Measurements from ENCODE around the gene ACP2.
A peak's percentile ranks its signal among the peaks of the same experiment; 100 is the strongest.

Gene ACP2

GRCh38 chr11:47245611-47246357, 2.8 kb downstream of the ACP2 start:
- no peak for DNase-seq (ENCODE audit: low read depth, low spot score)
- no peak overlapping the region for H3K27ac ChIP-seq

GRCh38 chr11:47244448-47245350, 3.9 kb downstream of the ACP2 start:
- no peak overlapping the region for H3K27ac ChIP-seq
- no peak for DNase-seq (ENCODE audit: low read depth, low spot score)

- no peak overlapping the region for H3K27ac ChIP-seq
- no peak for DNase-seq (ENCODE audit: low read depth, low spot score)
Measured at GRCh38 chr11:47243454-47243853, 5.2 kb downstream of the ACP2 start.

- H3K27ac ChIP-seq, result no peak overlapping the region
- DNase-seq (ENCODE audit: low read depth, low spot score), result no peak
Measured at GRCh38 chr11:47242596-47243192, 5.9 kb downstream of the ACP2 start.

GRCh38 chr11:47241841-47242301, 6.7 kb downstream of the ACP2 start:
- peak; percentile 22 for DNase-seq (ENCODE audit: low read depth, low spot score)
- peak overlapping the region; percentile 25 for H3K27ac ChIP-seq

GRCh38 chr11:47239852-47240251, 8.8 kb downstream of the ACP2 start:
- DNase-seq (ENCODE audit: low read depth, low spot score), result no peak
- no peak overlapping the region for H3K27ac ChIP-seq

- DNase-seq (ENCODE audit: low read depth, low spot score), result no peak
- H3K27ac ChIP-seq, result no peak overlapping the region
Measured at GRCh38 chr11:47236482-47236881, 12.1 kb downstream of the ACP2 start.

GRCh38 chr11:47235163-47235562, 13.5 kb downstream of the ACP2 start:
- no peak for DNase-seq (ENCODE audit: low read depth, low spot score)
- no peak overlapping the region for H3K27ac ChIP-seq

GRCh38 chr11:47234669-47235100, 13.9 kb downstream of the ACP2 start:
- DNase-seq (ENCODE audit: low read depth, low spot score), result no peak
- peak overlapping the region; percentile 56 for H3K27ac ChIP-seq

- DNase-seq (ENCODE audit: low read depth, low spot score), result no peak
- peak overlapping the region; percentile 56 for H3K27ac ChIP-seq
Measured at GRCh38 chr11:47233989-47234668, 14.5 kb downstream of the ACP2 start.

GRCh38 chr11:47233051-47233450, 15.6 kb downstream of the ACP2 start:
- no peak for DNase-seq (ENCODE audit: low read depth, low spot score)
- no peak overlapping the region for H3K27ac ChIP-seq

- no peak for DNase-seq (ENCODE audit: low read depth, low spot score)
- no peak overlapping the region for H3K27ac ChIP-seq
Measured at GRCh38 chr11:47229161-47229560, 19.5 kb downstream of the ACP2 start.

GRCh38 chr11:47225552-47226400, 22.8 kb downstream of the ACP2 start:
- no peak overlapping the region for H3K27ac ChIP-seq
- no peak for DNase-seq (ENCODE audit: low read depth, low spot score)

- H3K27ac ChIP-seq, result no peak overlapping the region
- DNase-seq (ENCODE audit: low read depth, low spot score), result no peak
Measured at GRCh38 chr11:47222696-47223095, 25.9 kb downstream of the ACP2 start.

GRCh38 chr11:47220401-47220821, 28.2 kb downstream of the ACP2 start:
- DNase-seq (ENCODE audit: low read depth, low spot score), result no peak
- peak overlapping the region; percentile 32 for H3K27ac ChIP-seq

GRCh38 chr11:47216121-47216798, 32.4 kb downstream of the ACP2 start:
- no peak for DNase-seq (ENCODE audit: low read depth, low spot score)
- H3K27ac ChIP-seq, result peak overlapping the region; percentile 96

GRCh38 chr11:47215366-47215910, 33.2 kb downstream of the ACP2 start:
- DNase-seq (ENCODE audit: low read depth, low spot score), result no peak

GRCh38 chr11:47213950-47214565, 34.6 kb downstream of the ACP2 start:
- no peak for DNase-seq (ENCODE audit: low read depth, low spot score)
- peak overlapping the region; percentile 96 for H3K27ac ChIP-seq

More at GRCh38 chr11:47215366-47215910, 33.2 kb downstream of the ACP2 start:
- peak overlapping the region; percentile 96 for H3K27ac ChIP-seq

Data from epithelial cell of prostate (primary cell).